Natural killer cell (primary cell): ENCODE measurements around the gene GPSM1. TPM values are rescaled to one million over a fixed set of nuclear protein-coding genes. Genes with fewer than 3 reads are reported as not detected.

Source experiments
- ATAC-seq, 3 donors: fragments of 150-1000 bp in 2 of 3; fragments of 200-7000 bp in 1 of 3; cut with Tn5 transposase; 1 replicate in 1 of 3; 2 replicates in 2 of 3; pipeline ENCODE4 v1.10.0; 2021; ENCODE audit warnings: mild to moderate bottlenecking in 2 of 3, moderate library complexity in 2 of 3
- DNase-seq, 2 donors: peaks; one replicate each; pipeline versions ENCODE4 v3.0.0 to v3.0.0-alpha.2; 2013 to 2021; ENCODE audit warnings: mixed read lengths in 1 of 2
- H3K27ac ChIP-seq: one replicate; pipeline ENCODE4 v1.5.1; 2013; ENCODE audit warnings: mild to moderate bottlenecking, low read length
- H3K27me3 ChIP-seq: one replicate; pipeline ENCODE4 v1.6.1; 2013; ENCODE audit warnings: low read length; ENCODE audit not compliant: control insufficient read depth, insufficient read depth
- H3K36me3 ChIP-seq: one replicate; pipeline ENCODE4 v1.6.1; 2013; ENCODE audit warnings: low read length; ENCODE audit not compliant: control insufficient read depth, insufficient read depth
- H3K4me1 ChIP-seq: one replicate; pipeline ENCODE4 v1.6.1; 2013; ENCODE audit warnings: low read length; ENCODE audit not compliant: control insufficient read depth, insufficient read depth
- H3K4me3 ChIP-seq: one replicate; pipeline ENCODE4 v1.5.1; 2013; ENCODE audit warnings: low read length
- H3K9me3 ChIP-seq: one replicate; pipeline ENCODE4 v1.6.1; 2013; ENCODE audit warnings: low read length; ENCODE audit not compliant: control insufficient read depth, insufficient read depth
- H3K27ac Mint-ChIP-seq, 2 donors: one replicate each; pipeline ENCODE4 v1.8.0; 2022; ENCODE audit warnings: mild to moderate bottlenecking in 2 of 2, mixed read lengths in 2 of 2, moderate library complexity in 1 of 2
- H3K27me3 Mint-ChIP-seq, 2 donors: one replicate each; pipeline ENCODE4 v1.8.0; 2022; ENCODE audit warnings: low read depth in 2 of 2, mixed read lengths in 2 of 2
- H3K36me3 Mint-ChIP-seq: one replicate; pipeline ENCODE4 v1.8.0; 2022; ENCODE audit warnings: mixed read lengths
- H3K4me1 Mint-ChIP-seq, 2 donors: one replicate each; pipeline ENCODE4 v1.8.0; 2022; ENCODE audit warnings: mixed read lengths in 2 of 2
- H3K4me3 Mint-ChIP-seq: one replicate; pipeline ENCODE4 v1.8.0; 2022; ENCODE audit warnings: mild to moderate bottlenecking, moderate library complexity, mixed read lengths
- H3K9me3 Mint-ChIP-seq, 2 donors: one replicate each; pipeline ENCODE4 v1.8.0; 2022; ENCODE audit warnings: mixed read lengths in 2 of 2
- CTCF ChIP-seq: fragments of 200-600 bp; IDR thresholded peaks from one replicate; pipeline ENCODE4 v1.8.0; 2022; ENCODE audit warnings: antibody characterized with exemption
- WGBS: methylation state at CpG from one replicate; pipeline ENCODE4 v1.1.7; 2013; ENCODE audit warnings: missing lambda C conversion rate; ENCODE audit not compliant: insufficient coverage; 5-methylcytosine and 5-hydroxymethylcytosine counted together
- intact Hi-C: fragments of 100-400 bp; cut with micrococcal nuclease; formaldehyde crosslinking; loops from one replicate; pipeline ENCODE4 v1.14.2; 2022
- total RNA-seq, 4 donors: library from RNA; stranded (reverse); fragments of 120-200 nt in 1 of 4; gene quantifications; one replicate each; pipeline versions ENCODE4 v1.2.3 to v1.2.4, GENCODE V29; 2013 to 2022

The GPSM1 gene
- total RNA-seq, 3 donors from 2014 or later (not counting 1 experiment from before 2014, with no cell fraction given) = 2.6 to 4.2 (median 3.4) TPM

- Histone ChIP-seq H3K4me3 (no peak overlapping the region), H3K36me3 (peaks cover 3% of the 10 kb centered on the region), H3K9me3 (no peaks in the 10 kb centered on the region), H3K27ac (no peak overlapping the region), H3K27me3 (peaks cover 3% of the 10 kb centered on the region), H3K4me1 (peaks cover 28% of the 10 kb centered on the region)
- H3K4me1 Mint-ChIP-seq = no peaks in the 10 kb centered on the region
- DNase-seq (no peak), ATAC-seq (no peak)
- no peaks in the 10 kb centered on the region for H3K27me3 Mint-ChIP-seq
- 92% methylated on average over 14 of the region's 14 CpGs for WGBS
- intact Hi-C loops = no loop called here
- no peaks in the 10 kb centered on the region for H3K36me3 Mint-ChIP-seq
- no peak overlapping the region for H3K27ac Mint-ChIP-seq
- no peaks in the 10 kb centered on the region for H3K9me3 Mint-ChIP-seq
- no peak for TF ChIP-seq CTCF
- no peak overlapping the region for H3K4me3 Mint-ChIP-seq
Measured at GRCh38 chr9:136374183-136374575, 46.8 kb downstream of the GPSM1 start.

- ATAC-seq = no peak
- Mint-ChIP-seq H3K36me3 (no peaks in the 10 kb centered on the region), H3K9me3 (no peaks in the 10 kb centered on the region), H3K27me3 (no peaks in the 10 kb centered on the region), H3K27ac (no peak overlapping the region), H3K4me1 (no peaks in the 10 kb centered on the region), H3K4me3 (no peak overlapping the region)
- H3K27me3 ChIP-seq = peaks cover 3% of the 10 kb centered on the region
- DNase-seq = no peak
- H3K9me3 ChIP-seq = no peaks in the 10 kb centered on the region
- H3K4me3 ChIP-seq = no peak overlapping the region
- H3K36me3 ChIP-seq = peaks cover 9% of the 10 kb centered on the region
- peaks cover 28% of the 10 kb centered on the region for H3K4me1 ChIP-seq
- H3K27ac ChIP-seq = no peak overlapping the region
- intact Hi-C loops = no loop called here
- 93% methylated on average over 12 of the region's 12 CpGs for WGBS
- TF ChIP-seq CTCF = no peak
Measured at GRCh38 chr9:136375096-136375495, 47.8 kb downstream of the GPSM1 start.

GRCh38 chr9:136376457-136376856, 49.1 kb downstream of the GPSM1 start:
- 89% methylated on average over 8 of the region's 8 CpGs for WGBS
- Histone ChIP-seq H3K27ac (no peak overlapping the region), H3K27me3 (peaks cover 3% of the 10 kb centered on the region), H3K4me3 (no peak overlapping the region), H3K9me3 (no peaks in the 10 kb centered on the region), H3K4me1 (peaks cover 28% of the 10 kb centered on the region), H3K36me3 (peaks cover 12% of the 10 kb centered on the region)
- no peaks in the 10 kb centered on the region for H3K4me1 Mint-ChIP-seq
- no peaks in the 10 kb centered on the region for H3K27me3 Mint-ChIP-seq
- H3K36me3 Mint-ChIP-seq = no peaks in the 10 kb centered on the region
- no peak for TF ChIP-seq CTCF
- DNase-seq (no peak), ATAC-seq (no peak)
- H3K4me3 Mint-ChIP-seq = no peak overlapping the region
- intact Hi-C loops = no loop called here
- no peaks in the 10 kb centered on the region for H3K9me3 Mint-ChIP-seq
- no peak overlapping the region for H3K27ac Mint-ChIP-seq

- Mint-ChIP-seq H3K27ac (no peak overlapping the region), H3K4me1 (no peaks in the 10 kb centered on the region), H3K36me3 (no peaks in the 10 kb centered on the region), H3K9me3 (no peaks in the 10 kb centered on the region), H3K27me3 (no peaks in the 10 kb centered on the region), H3K4me3 (no peak overlapping the region)
- no peak for ATAC-seq
- Histone ChIP-seq H3K36me3 (peaks cover 20% of the 10 kb centered on the region), H3K9me3 (no peaks in the 10 kb centered on the region), H3K27me3 (peaks cover 3% of the 10 kb centered on the region), H3K27ac (no peak overlapping the region), H3K4me3 (no peak overlapping the region), H3K4me1 (peaks cover 20% of the 10 kb centered on the region)
- DNase-seq = no peak
- intact Hi-C loops = no loop called here
- no peak for TF ChIP-seq CTCF
- 86% methylated on average over 32 of the region's 32 CpGs for WGBS
Measured at GRCh38 chr9:136377341-136378169, 50.2 kb downstream of the GPSM1 start.
